Measurements from ENCODE around the gene C1orf56.
"Not testable (repeated sequence)": the region's sequence is repeated elsewhere in the genome, so short reads cannot be mapped to it uniquely, and the experiment has no call there.

C1orf56 gene

DNA sequence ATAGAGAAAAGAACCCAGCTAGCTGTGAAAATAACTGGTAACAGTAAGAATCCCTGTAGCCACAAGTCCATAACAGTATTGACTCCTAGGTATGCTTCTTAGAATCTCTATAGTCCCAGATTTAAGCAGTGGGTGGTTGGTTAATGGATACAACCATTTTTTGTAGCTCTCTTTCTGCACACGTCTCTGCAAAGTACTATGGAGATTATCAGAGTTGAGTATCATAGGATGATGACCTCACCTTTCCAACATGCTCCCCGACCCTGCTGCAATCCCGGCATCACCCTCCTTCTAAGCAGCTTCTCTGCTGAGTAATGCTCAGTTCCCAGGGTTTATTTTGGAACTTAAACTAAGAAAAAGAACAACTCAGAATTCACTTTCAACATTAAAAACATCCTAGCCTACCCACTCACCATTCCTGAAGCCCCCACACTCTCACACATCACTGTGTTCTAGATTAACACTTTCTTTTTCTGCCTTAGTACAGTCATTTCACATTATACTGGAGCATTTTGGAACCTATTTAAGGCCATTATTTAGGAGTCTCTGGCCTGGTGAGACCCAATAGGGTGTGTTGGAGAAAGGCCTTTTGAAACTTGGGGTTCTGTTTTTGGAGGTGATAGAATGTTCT, 15.3 kb downstream of the C1orf56 start:
- DNase-seq: no peak

DNA sequence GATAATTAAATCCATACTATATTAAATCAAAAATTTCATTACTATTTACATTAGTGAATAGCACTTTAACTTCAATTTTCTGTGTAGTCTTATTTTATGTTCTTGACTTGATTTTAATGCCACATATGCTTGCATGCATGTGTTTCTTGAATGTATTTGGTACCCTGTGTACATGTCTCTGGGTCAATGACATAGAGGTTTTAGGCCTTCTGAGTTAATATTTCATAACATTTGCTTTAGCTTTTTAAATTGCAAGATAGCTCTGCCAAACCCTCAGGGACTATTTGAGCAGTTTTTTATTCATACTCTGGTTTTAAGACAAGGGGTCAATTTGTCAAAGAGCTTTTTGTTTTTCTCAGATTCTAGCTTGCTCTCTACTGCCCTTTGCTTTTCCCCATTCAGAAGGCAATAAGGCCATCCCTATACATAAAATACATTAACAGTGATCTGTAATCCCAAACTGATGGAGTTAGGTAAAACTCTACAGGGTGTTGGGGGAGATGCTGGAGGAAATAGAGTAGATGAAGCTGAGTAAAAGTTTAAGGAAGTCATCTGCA, 17.6 kb downstream of the C1orf56 start:
- no peak for DNase-seq

DNA sequence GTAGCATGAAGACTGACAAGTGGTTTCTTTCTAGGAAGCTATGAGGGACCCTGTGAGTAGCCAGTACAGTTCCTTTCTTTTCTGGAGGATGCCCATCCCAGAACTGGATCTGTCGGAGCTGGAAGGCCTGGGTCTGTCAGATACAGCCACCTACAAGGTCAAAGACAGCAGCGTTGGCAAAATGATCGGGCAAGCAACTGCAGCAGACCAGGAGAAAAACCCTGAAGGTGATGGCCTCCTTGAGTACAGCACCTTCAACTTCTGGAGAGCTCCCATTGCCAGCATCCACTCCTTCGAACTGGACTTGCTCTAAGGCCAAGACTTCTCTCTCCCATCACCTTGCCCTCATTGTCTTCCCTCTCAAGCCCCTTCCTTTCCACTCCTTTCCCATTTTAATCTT, 19.6 kb downstream of the C1orf56 start:
- DNase-seq: no peak

DNA sequence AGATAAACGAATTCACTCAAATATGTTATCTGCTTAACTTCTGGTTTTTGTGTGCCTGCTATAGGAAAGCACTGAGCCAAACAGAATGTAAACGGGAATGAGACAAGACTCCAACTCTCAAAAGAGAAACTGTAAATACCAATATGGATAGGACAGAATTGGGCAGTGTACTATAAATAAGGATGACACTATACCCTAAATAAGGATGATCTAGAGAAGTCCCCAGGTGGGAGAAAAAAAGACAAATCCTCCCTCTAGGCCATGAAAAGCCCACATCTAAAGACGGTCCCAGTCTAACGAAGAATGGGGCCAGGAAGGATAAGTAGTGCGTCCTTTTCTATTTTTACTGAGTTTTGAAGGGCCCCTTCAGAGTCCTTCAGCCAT, 21.5 kb downstream of the C1orf56 start:
- no peak for DNase-seq

DNA sequence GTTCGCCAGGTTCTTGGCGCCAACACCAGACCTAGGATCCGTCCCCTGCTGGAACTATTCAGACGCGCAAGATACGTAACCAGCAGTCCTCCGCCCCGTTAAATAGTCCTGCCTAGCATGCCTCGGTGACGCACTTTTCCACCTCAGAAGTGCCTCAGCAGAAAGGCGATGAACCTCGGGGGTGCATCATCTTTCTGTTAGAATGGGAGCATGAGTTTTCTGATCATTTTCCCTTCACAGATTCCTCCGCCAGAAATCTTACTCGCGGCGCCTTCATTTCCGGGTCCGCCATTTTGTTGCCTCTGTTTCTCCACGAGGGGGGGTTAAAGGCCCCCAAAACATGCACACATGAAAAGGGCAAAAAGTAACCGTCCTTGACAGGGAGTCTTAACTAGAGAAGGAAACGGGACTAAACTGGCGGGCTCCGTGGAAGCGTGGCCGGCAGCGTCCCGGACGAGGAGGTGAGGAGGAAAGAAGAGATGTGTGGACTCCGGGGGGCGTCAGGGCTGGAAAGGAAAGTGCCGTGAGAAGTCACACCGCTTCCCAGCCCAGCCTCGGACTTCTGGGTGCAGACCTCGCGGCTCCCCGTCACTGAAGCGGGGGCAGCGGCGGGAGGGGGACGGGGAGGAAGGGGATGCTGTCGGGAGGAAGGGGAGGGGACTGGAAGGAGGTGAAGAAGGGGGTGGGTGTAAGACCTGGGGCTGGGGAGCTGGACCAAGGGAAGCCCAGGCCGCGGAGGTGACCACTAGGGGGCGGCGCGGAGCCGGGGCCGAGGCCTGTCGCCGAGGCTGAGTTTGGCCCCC, 23.1 kb downstream of the C1orf56 start, which contains the start of gene GABPB2:
Gene GABPB2, plus strand, starts transcription at position 288 of the 803 bp plus-strand sequence. CDS start 17,429 bp downstream, outside the sequence.
- DNase-seq: peak; percentile 90

DNA sequence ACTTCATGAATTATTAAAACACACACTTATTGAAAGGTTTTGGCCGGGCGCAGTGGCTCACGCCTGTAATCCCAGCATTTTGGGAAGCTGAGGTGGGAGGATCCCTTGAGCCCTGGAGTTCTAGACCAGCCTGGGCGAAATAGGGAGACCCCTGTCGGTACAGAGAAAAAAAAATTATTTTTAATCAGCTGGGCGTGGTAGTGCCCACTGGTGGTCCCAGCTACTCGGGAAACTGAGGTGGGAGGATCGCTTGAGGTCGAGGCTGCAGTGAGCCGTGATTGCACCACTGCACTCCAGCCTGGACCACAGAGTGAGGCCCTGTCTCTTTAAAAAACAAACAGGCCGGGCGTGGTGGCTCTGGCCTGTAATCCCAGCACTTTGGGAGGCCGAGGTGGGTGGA, 24.7 kb downstream of the C1orf56 start:
- no peak for DNase-seq

DNA sequence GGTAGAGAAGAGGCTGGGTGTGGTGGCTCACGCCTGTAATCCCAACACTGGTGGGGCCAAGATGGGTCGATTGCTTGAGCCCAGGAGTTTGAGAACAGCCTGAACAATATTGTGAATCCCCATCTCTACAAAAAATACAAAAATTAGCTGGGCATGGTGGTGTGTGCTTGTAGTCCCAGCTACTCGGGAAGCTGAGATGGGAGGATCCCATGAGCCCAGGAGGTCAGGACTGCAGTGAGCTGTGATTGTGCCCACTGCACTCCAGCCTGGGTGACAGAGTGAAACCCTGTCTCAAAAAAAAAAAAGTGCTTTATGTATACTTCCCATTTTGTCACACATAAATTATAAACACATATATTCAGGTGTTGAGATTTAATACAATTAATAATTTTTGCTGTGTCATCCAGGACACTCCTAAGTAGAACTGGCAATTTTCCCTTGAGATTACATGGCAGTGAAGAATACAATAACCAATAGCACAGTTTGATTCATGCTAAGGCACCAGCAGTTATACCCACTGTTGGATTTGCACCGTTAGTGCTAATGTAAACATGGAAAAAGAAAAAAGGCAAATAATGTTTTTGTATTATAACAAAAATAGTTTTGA, 38.5 kb downstream of the C1orf56 start:
- DNase-seq: no peak

DNA sequence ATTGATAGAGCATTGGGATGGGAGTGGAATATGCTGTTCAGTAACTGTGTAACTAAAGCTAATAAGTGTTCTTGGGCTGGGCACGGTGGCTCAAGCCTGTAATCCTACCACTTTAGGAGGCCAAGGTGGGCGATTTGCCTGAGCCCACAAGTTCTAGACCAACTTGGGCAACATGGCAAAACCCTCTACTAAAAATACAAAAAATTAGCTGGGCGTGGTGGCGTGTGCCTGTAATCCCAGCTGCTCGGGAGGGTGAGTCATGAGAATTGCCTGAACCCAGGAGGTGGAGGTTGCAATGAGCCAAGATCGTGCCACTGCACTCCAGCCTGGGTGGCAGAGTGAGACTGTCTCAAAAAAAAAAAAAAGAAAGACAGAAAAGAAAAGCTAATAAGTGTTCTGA, 49.9 kb downstream of the C1orf56 start:
- not testable (repeated sequence) for DNase-seq

DNA sequence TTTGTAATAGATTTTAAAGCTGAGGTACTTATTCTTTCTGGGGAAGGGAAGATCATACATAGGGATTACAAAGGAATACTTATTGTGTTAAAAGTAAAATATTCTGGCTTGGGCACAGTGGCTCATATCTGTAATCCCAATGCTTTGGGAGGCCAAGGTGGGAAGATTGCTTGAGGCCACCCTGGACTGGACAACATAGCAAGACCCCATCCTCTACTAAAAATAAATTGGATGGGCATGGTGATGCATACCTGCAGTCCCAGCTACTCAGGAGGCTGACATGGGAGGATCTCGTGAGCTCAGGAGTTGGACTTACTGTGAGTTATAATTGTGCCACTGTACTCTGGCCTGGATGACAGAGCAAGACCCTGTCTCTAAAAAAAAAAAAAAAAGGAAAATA, 50.6 kb downstream of the C1orf56 start:
- DNase-seq: no peak
